Endothelial cell of umbilical vein (primary cell): ENCODE data around the gene SPC25. TPM values are rescaled to one million over a fixed set of nuclear protein-coding genes. Genes with fewer than 3 reads are reported as not detected.

ENCODE experiments used
- BruUV-seq: library from RNA; stranded (reverse); fragments of 400-500 nt; replicated peaks from 2 replicates; lab custom pipeline; 2021; lab: Mats Ljungman, UMichigan
- CTCF ChIA-PET: fragments of 300-600, 350-600 bp; sonication (Branson Sonifier 250); formaldehyde crosslinking; loops from one replicate; lab custom pipeline; 2021; ENCODE audit warnings: antibody characterized with exemption, inconsistent platforms; lab: Charles Lee
- POLR2A ChIA-PET: fragments of 300-600, 350-600 bp; sonication (Branson Sonifier 250); formaldehyde crosslinking; loops from one replicate; lab custom pipeline; 2021; ENCODE audit warnings: antibody characterized with exemption, inconsistent platforms; lab: Charles Lee
- DNase-seq: peaks from one replicate; pipeline ENCODE4 v3.0.0-alpha.2; 2011; ENCODE audit warnings: low read depth, low spot score
- FAIRE-seq: peaks from 2 replicates; lab custom pipeline; 2011; peaks lifted over from hg19 to GRCh38; lab: Jason Lieb, UNC
- H2AFZ ChIP-seq: 2 replicates; pipeline ENCODE4 v1.6.0; 2012; ENCODE audit warnings: low read depth, low read length, control low read depth, inconsistent platforms
- H3K27ac ChIP-seq: 2 replicates; pipeline ENCODE4 v1.5.1; 2011; ENCODE audit warnings: low read depth, mild to moderate bottlenecking, control low read depth, low read length, moderate library complexity; ENCODE audit not compliant: insufficient read depth
- H3K27me3 ChIP-seq, 2 experiments: 2 replicates each; pipeline versions ENCODE4 v1.6.0 to v1.6.1; 2011; ENCODE audit warnings: low read length in 2 of 2, mixed read lengths in 1 of 2; ENCODE audit not compliant: control insufficient read depth in 2 of 2, insufficient read depth in 2 of 2
- H3K36me3 ChIP-seq, 2 experiments: 2 replicates in 1 of 2; 3 replicates in 1 of 2; pipeline ENCODE4 v1.5.1; 2011; ENCODE audit warnings: low read length in 2 of 2, mild to moderate bottlenecking in 1 of 2, moderate library complexity in 1 of 2; ENCODE audit not compliant: control insufficient read depth in 2 of 2, insufficient read depth in 2 of 2; ENCODE audit errors: extremely low read depth in 1 of 2
- H3K4me1 ChIP-seq: 3 replicates; pipeline ENCODE4 v1.5.1; 2011; ENCODE audit warnings: mild to moderate bottlenecking, low read length; ENCODE audit not compliant: control insufficient read depth, insufficient read depth; ENCODE audit errors: extremely low read depth
- H3K4me2 ChIP-seq: 2 replicates; pipeline ENCODE4 v1.6.1; 2011; ENCODE audit warnings: low read length, control low read depth, mixed read lengths; ENCODE audit not compliant: insufficient read depth
- H3K4me3 ChIP-seq, 3 experiments: fragments of 200-600 bp in 1 of 3; sonication (generic), shearing (Covaris generic) in 1 of 3; replicated peaks in 1 of 3; 2 replicates each; pipeline ENCODE4 v1.5.1; 2011 to 2016; ENCODE audit warnings: control low read depth in 3 of 3, low read length in 3 of 3, mild to moderate bottlenecking in 2 of 3, inconsistent platforms in 1 of 3, low read depth in 1 of 3, moderate library complexity in 1 of 3; ENCODE audit not compliant: insufficient read depth in 1 of 3
- H3K79me2 ChIP-seq: 2 replicates; pipeline ENCODE4 v1.6.0; 2012; ENCODE audit warnings: low read length, inconsistent platforms; ENCODE audit not compliant: control insufficient read depth, insufficient read depth
- H3K9ac ChIP-seq: replicated peaks from 2 replicates; pipeline ENCODE3; 2011; ENCODE audit warnings: low read length, control low read depth; ENCODE audit not compliant: insufficient read depth; ENCODE audit errors: extremely low read depth
- H3K9me1 ChIP-seq: replicated peaks from 3 replicates; pipeline ENCODE4 v1.6.0; 2011; ENCODE audit warnings: mild to moderate bottlenecking, low read length; ENCODE audit not compliant: control insufficient read depth, insufficient read depth; ENCODE audit errors: extremely low read depth
- H3K9me3 ChIP-seq: replicated peaks from 2 replicates; pipeline ENCODE4 v1.5.1; 2012; ENCODE audit warnings: low read length, inconsistent platforms; ENCODE audit not compliant: control insufficient read depth, insufficient read depth
- H4K20me1 ChIP-seq: replicated peaks from 2 replicates; pipeline ENCODE3; 2011; ENCODE audit warnings: mild to moderate bottlenecking, low read length; ENCODE audit not compliant: control insufficient read depth, insufficient read depth; ENCODE audit errors: extremely low read depth
- EZH2 ChIP-seq: IDR thresholded peaks from 2 replicates; pipeline ENCODE4 v1.6.1; 2012; ENCODE audit warnings: borderline replicate concordance, low read depth, mild to moderate bottlenecking, moderate library complexity, low read length, inconsistent platforms; ENCODE audit not compliant: severe bottlenecking
- FOS ChIP-seq: IDR thresholded peaks from 2 replicates; pipeline ENCODE4 v1.6.1; 2011; ENCODE audit warnings: mild to moderate bottlenecking, low read length, moderate library complexity, borderline replicate concordance; ENCODE audit not compliant: insufficient read depth
- JUN ChIP-seq: IDR thresholded peaks from 2 replicates; pipeline ENCODE4 v1.6.1; 2011; ENCODE audit warnings: borderline replicate concordance, low read depth; ENCODE audit not compliant: insufficient read length, insufficient read depth
- MYC ChIP-seq: IDR thresholded peaks from one replicate; pipeline ENCODE4 v1.6.1; 2011; ENCODE audit warnings: mild to moderate bottlenecking, low read depth, low read length
- POLR2AphosphoS5 ChIP-seq: IDR thresholded peaks from 2 replicates; pipeline ENCODE4 v1.6.1; 2012; ENCODE audit warnings: low read depth, mild to moderate bottlenecking, control low read depth, low read length, moderate library complexity; ENCODE audit not compliant: insufficient read depth
- dilution Hi-C: fragments of 300-500 bp; cut with MboI; formaldehyde crosslinking; loops from one replicate; pipeline ENCODE4 v1.15.0; 2019; ENCODE audit warnings: low sequenced_read_pairs; ENCODE audit not compliant: extremely low pct_ligation_motif_present
- intact Hi-C: fragments of 100-400 bp; cut with micrococcal nuclease; formaldehyde crosslinking; loops from one replicate; pipeline ENCODE4 v1.10.0; 2022
- polyA plus RNA-seq, 4 experiments: library from polyadenylated mRNA; depleted of rRNA in 3 of 4; stranded (reverse) in 3 of 4; unstranded in 1 of 4; fragments of >200 nt; gene quantifications; 2 replicates each; pipeline versions ENCODE4 v1.2.1 to v1.2.3, GENCODE V29; 2011 to 2012; ENCODE audit warnings: missing spikeins in 1 of 4
- total RNA-seq: library from RNA; stranded (reverse); gene quantifications from 2 replicates; pipeline ENCODE4 v1.2.3, GENCODE V29; 2021
- TF ChIP-seq, protein P1 (sequence below), 2 donors: IDR thresholded peaks; 1 replicate in 1 of 2; 2 replicates in 1 of 2; pipeline ENCODE4 v1.5.1; 2011; ENCODE audit warnings: low read length in 2 of 2, mild to moderate bottlenecking in 2 of 2, moderate library complexity in 2 of 2, control low read depth in 1 of 2, inconsistent platforms in 1 of 2, low read depth in 1 of 2; ENCODE audit not compliant: insufficient read depth in 1 of 2; ENCODE audit errors: extremely low read depth in 1 of 2

SPC25 gene
- total and polyA plus RNA-seq, 2 donors (not counting 3 experiments of a cell fraction or from before 2014, with no cell fraction given): 10.1 to 24.2 TPM

- ChIA-PET CTCF (no interaction called here), POLR2A (no interaction called here)
- H3K27me3 ChIP-seq: peaks cover 0 to 8% of the 10 kb centered on the region in 2 experiments
- no peak overlapping the region for H3K27ac ChIP-seq
- peaks cover 11% of the 10 kb centered on the region for H3K4me1 ChIP-seq
- H3K9ac ChIP-seq: no peak overlapping the region
- H3K36me3 ChIP-seq: no peaks in the 10 kb centered on the region
- H2AFZ ChIP-seq: no peak overlapping the region
- dilution Hi-C loops: no loop called here
- no peaks in the 10 kb centered on the region for H3K9me3 ChIP-seq
- H3K4me2 ChIP-seq: no peak overlapping the region
- H4K20me1 ChIP-seq: no peaks in the 10 kb centered on the region
- intact Hi-C loops: no loop called here
- TF ChIP-seq FOS (no peak), MYC (no peak), EZH2 (no peak), JUN (no peak), POLR2AphosphoS5 (no peak)
- TF ChIP-seq, protein P1, sequence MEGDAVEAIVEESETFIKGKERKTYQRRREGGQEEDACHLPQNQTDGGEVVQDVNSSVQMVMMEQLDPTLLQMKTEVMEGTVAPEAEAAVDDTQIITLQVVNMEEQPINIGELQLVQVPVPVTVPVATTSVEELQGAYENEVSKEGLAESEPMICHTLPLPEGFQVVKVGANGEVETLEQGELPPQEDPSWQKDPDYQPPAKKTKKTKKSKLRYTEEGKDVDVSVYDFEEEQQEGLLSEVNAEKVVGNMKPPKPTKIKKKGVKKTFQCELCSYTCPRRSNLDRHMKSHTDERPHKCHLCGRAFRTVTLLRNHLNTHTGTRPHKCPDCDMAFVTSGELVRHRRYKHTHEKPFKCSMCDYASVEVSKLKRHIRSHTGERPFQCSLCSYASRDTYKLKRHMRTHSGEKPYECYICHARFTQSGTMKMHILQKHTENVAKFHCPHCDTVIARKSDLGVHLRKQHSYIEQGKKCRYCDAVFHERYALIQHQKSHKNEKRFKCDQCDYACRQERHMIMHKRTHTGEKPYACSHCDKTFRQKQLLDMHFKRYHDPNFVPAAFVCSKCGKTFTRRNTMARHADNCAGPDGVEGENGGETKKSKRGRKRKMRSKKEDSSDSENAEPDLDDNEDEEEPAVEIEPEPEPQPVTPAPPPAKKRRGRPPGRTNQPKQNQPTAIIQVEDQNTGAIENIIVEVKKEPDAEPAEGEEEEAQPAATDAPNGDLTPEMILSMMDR (IDR thresholded peaks at IDR 0.05; ENCODE audit: extremely low read depth in 1 of 2, insufficient read depth in 1 of 2, low read depth in 1 of 2, low read length in 2 of 2): no peak
- H3K9me1 ChIP-seq: no peaks in the 10 kb centered on the region
- peaks cover 10% of the 10 kb centered on the region for H3K79me2 ChIP-seq
- DNase-seq (no peak), FAIRE-seq (no peak)
- no TSS peak for BruUV-seq
- H3K4me3 ChIP-seq: no peak overlapping the region
Observed at GRCh38 chr2:168892327-168892726, 2.1 kb upstream of the SPC25 start.
